Measurements from ENCODE around the gene GAB1. TPM values are rescaled to one million over a fixed set of nuclear protein-coding genes. Genes with fewer than 3 reads are reported as not detected.

GAB1 gene
- total and polyA plus RNA-seq, 2 of the 13 experiments (the other 11 are each of a cell fraction or from before 2014, with no cell fraction given): 8.7 to 14.7 TPM

GRCh38 chr4:143337600-143338287 is 1.1 kb downstream of the GAB1 start (continued):
- TF ChIP-seq HES4 (CRISPR knock-in tag; IDR thresholded peaks at IDR 0.05; ENCODE audit: borderline replicate concordance) (no peak), HIVEP1 (CRISPR knock-in tag; IDR thresholded peaks at IDR 0.05) (no peak), BRD4 (CRISPR knock-in tag; IDR thresholded peaks at IDR 0.05) (peak; percentile 40; the same call in 1 of the 2 replicates), ISX (CRISPR knock-in tag; conservative IDR thresholded peaks at IDR 0.05) (no peak), ZNF720 (CRISPR knock-in tag; IDR thresholded peaks at IDR 0.05) (no peak), PRPF4 (IDR thresholded peaks at IDR 0.05; ENCODE audit: low read depth, low read length, poor library complexity, severe bottlenecking) (no peak), ZBTB7A (CRISPR knock-in tag; IDR thresholded peaks at IDR 0.05) (no peak), ATRX (CRISPR knock-in tag; IDR thresholded peaks at IDR 0.05; ENCODE audit: borderline replicate concordance) (no peak), FOXA1 (IDR thresholded peaks at IDR 0.05) (no peak), FOXA1 (CRISPR knock-in tag; IDR thresholded peaks at IDR 0.05) (no peak), ZNF235 (CRISPR knock-in tag; IDR thresholded peaks at IDR 0.05; ENCODE audit: borderline replicate concordance) (no peak), NFE2 (CRISPR knock-in tag; IDR thresholded peaks at IDR 0.05) (no peak), ZNF143 (CRISPR knock-in tag; IDR thresholded peaks at IDR 0.05) (no peak), ZNF337 (CRISPR knock-in tag; IDR thresholded peaks at IDR 0.05; ENCODE audit: borderline replicate concordance, low read depth) (no peak), PITX1 (CRISPR knock-in tag; IDR thresholded peaks at IDR 0.05) (peak; percentile 21; the same call in 1 of the 2 replicates), HDAC2 (CRISPR knock-in tag; IDR thresholded peaks at IDR 0.05) (peak; percentile 52; the same call in 1 of the 2 replicates), HMGXB3 (CRISPR knock-in tag; IDR thresholded peaks at IDR 0.05; ENCODE audit: borderline replicate concordance) (no peak), ZNF441 (CRISPR knock-in tag; IDR thresholded peaks at IDR 0.05; ENCODE audit: borderline replicate concordance) (no peak), PCBP1 (IDR thresholded peaks at IDR 0.05; ENCODE audit: borderline replicate concordance, low read depth, low read length) (no peak), ZNF652 (CRISPR knock-in tag; IDR thresholded peaks at IDR 0.05; ENCODE audit: borderline replicate concordance, low read depth) (no peak), ZNF724P (CRISPR knock-in tag; IDR thresholded peaks at IDR 0.05; ENCODE audit: borderline replicate concordance) (peak; percentile 56; the same call in 1 of the 2 replicates)
- TF ChIP-seq, protein P1, sequence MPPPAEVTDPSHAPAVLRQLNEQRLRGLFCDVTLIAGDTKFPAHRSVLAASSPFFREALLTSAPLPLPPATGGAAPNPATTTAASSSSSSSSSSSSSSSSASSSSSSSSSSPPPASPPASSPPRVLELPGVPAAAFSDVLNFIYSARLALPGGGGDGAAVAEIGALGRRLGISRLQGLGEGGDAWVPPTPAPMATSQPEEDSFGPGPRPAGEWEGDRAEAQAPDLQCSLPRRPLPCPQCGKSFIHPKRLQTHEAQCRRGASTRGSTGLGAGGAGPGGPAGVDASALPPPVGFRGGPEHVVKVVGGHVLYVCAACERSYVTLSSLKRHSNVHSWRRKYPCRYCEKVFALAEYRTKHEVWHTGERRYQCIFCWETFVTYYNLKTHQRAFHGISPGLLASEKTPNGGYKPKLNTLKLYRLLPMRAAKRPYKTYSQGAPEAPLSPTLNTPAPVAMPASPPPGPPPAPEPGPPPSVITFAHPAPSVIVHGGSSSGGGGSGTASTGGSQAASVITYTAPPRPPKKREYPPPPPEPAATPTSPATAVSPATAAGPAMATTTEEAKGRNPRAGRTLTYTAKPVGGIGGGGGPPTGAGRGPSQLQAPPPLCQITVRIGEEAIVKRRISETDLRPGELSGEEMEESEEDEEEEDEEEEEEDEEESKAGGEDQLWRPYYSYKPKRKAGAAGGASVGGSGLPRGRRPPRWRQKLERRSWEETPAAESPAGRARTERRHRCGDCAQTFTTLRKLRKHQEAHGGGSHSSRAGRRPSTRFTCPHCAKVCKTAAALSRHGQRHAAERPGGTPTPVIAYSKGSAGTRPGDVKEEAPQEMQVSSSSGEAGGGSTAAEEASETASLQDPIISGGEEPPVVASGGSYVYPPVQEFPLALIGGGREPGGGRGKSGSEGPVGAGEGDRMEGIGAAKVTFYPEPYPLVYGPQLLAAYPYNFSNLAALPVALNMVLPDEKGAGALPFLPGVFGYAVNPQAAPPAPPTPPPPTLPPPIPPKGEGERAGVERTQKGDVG (CRISPR knock-in tag; IDR thresholded peaks at IDR 0.05; ENCODE audit: borderline replicate concordance): no peak
- TF ChIP-seq, protein P2, sequence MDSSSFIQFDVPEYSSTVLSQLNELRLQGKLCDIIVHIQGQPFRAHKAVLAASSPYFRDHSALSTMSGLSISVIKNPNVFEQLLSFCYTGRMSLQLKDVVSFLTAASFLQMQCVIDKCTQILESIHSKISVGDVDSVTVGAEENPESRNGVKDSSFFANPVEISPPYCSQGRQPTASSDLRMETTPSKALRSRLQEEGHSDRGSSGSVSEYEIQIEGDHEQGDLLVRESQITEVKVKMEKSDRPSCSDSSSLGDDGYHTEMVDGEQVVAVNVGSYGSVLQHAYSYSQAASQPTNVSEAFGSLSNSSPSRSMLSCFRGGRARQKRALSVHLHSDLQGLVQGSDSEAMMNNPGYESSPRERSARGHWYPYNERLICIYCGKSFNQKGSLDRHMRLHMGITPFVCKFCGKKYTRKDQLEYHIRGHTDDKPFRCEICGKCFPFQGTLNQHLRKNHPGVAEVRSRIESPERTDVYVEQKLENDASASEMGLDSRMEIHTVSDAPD (CRISPR knock-in tag; IDR thresholded peaks at IDR 0.05): no peak
